K562 (cell line): ENCODE data around the gene HNF4A. TPM values are rescaled to one million over a fixed set of nuclear protein-coding genes. Genes with fewer than 3 reads are reported as not detected.

ENCODE experiments used
- CBX1 ChIP-seq: sonication (generic); IDR thresholded peaks from 2 replicates; pipeline ENCODE4 v1.6.1; 2016; ENCODE audit warnings: antibody characterized with exemption, low read depth, mild to moderate bottlenecking
- CHD1 ChIP-seq: fragments of 200-600 bp; sonication (generic); IDR thresholded peaks from one replicate; pipeline ENCODE4 v1.6.1; 2012; ENCODE audit warnings: mild to moderate bottlenecking, moderate library complexity, low read length, inconsistent platforms
- ELF1 ChIP-seq: fragments of 200-800 bp; sonication (Bioruptor generic); IDR thresholded peaks from 2 replicates; pipeline ENCODE4 v1.6.1; 2016; ENCODE audit warnings: missing genetic modification characterization, missing compliant biosample characterization
- ETS1 ChIP-seq: conservative IDR thresholded peaks from 2 replicates; pipeline ENCODE4 v1.6.1; 2011; ENCODE audit warnings: low read depth, mild to moderate bottlenecking, low read length; ENCODE audit not compliant: control insufficient read depth
- FOXA3 ChIP-seq, 2 experiments: fragments of 450-650 bp in 1 of 2; sonication (generic) in 1 of 2; formaldehyde crosslinking; IDR thresholded peaks in 1 of 2; conservative IDR thresholded peaks in 1 of 2; 2 replicates each; pipeline versions ENCODE4 v1.4.0 to v1.8.0; 2020 to 2022; ENCODE audit warnings: mild to moderate bottlenecking in 2 of 2, missing genetic modification reagents in 1 of 2
- GABPA ChIP-seq: fragments of 200-800 bp; sonication (Bioruptor generic); conservative IDR thresholded peaks from 2 replicates; pipeline ENCODE4 v1.6.1; 2016; ENCODE audit warnings: low read depth, missing genetic modification characterization, missing compliant biosample characterization
- HMG20B ChIP-seq: fragments of 250-450 bp; sonication (Bioruptor Pico); IDR thresholded peaks from 2 replicates; pipeline ENCODE4 v1.5.0; 2021; ENCODE audit warnings: mild to moderate bottlenecking
- KDM5B ChIP-seq: fragments of 200-600 bp; sonication (generic); IDR thresholded peaks from 2 replicates; pipeline ENCODE4 v1.6.1; 2012; ENCODE audit warnings: low read depth, mild to moderate bottlenecking, moderate library complexity, low read length, control low read depth, inconsistent platforms; ENCODE audit not compliant: insufficient replicate concordance
- KLF16 ChIP-seq: IDR thresholded peaks from 2 replicates; pipeline ENCODE4 v1.6.1; 2016; ENCODE audit warnings: antibody characterized with exemption
- POLR2AphosphoS2 ChIP-seq: IDR thresholded peaks from 2 replicates; pipeline ENCODE4 v1.6.1; 2012; ENCODE audit warnings: low read length, improper control_type of control experiment
- RBM15 ChIP-seq: fragments of 200-400 bp; formaldehyde crosslinking; IDR thresholded peaks from 2 replicates; pipeline ENCODE4 v1.6.1; 2018; ENCODE audit warnings: mild to moderate bottlenecking, low read length, moderate library complexity; ENCODE audit not compliant: insufficient read depth
- SMARCE1 ChIP-seq: fragments of 450-650 bp; IDR thresholded peaks from 2 replicates; pipeline ENCODE4 v1.7.1; 2016; ENCODE audit warnings: mild to moderate bottlenecking
- SNIP1 ChIP-seq: fragments of 450-650 bp; IDR thresholded peaks from 2 replicates; pipeline ENCODE4 v1.7.1; 2017; ENCODE audit warnings: low read depth, mild to moderate bottlenecking
- TBL1XR1 ChIP-seq, 2 experiments: IDR thresholded peaks; 2 replicates each; pipeline ENCODE4 v1.6.1; 2012; ENCODE audit warnings: improper control_type of control experiment in 2 of 2, low read length in 2 of 2, mild to moderate bottlenecking in 1 of 2
- U2AF2 ChIP-seq: fragments of 200-400 bp; formaldehyde crosslinking; optimal IDR thresholded peaks from 2 replicates; pipeline ENCODE3; 2017; ENCODE audit warnings: low read depth, mild to moderate bottlenecking, low read length
- ZBTB43 ChIP-seq: sonication (generic); formaldehyde crosslinking; IDR thresholded peaks from 2 replicates; pipeline ENCODE4 v1.8.0; 2023; ENCODE audit warnings: mild to moderate bottlenecking, missing genetic modification reagents
- ZNF232 ChIP-seq: sonication (generic); formaldehyde crosslinking; IDR thresholded peaks from 2 replicates; pipeline ENCODE4 v1.8.0; 2022; ENCODE audit warnings: mild to moderate bottlenecking, missing genetic modification reagents
- ZNF384 ChIP-seq: IDR thresholded peaks from 2 replicates; pipeline ENCODE4 v1.6.1; 2012; ENCODE audit warnings: low read depth, low read length, improper control_type of control experiment
- polyA plus RNA-seq, 8 experiments: library from polyadenylated mRNA; depleted of rRNA in 4 of 8; stranded (reverse) in 5 of 8; unstranded in 3 of 8; fragments of >200 nt; fragmentation: Nextera tagmentation in 2 of 8; fragmentation: Illumina TruSeq in 1 of 8; extraction: Ambion mirVana in 2 of 8; extraction: Trizol in 1 of 8; gene quantifications; 2 replicates each; pipeline versions ENCODE4 v1.2.1 to v1.2.3, GENCODE V29; 2011 to 2014; ENCODE audit warnings: inconsistent platforms in 1 of 8, missing spikeins in 1 of 8
- total RNA-seq, 7 experiments: library from RNA; depleted of rRNA in 6 of 7; stranded (reverse); fragments of >200 nt in 6 of 7; fragmentation: Illumina TruSeq in 2 of 7; extraction: Trizol in 2 of 7; gene quantifications; 2 replicates each; pipeline versions ENCODE4 v1.2.1 to v1.2.3, GENCODE V29; 2011 to 2021; ENCODE audit warnings: low replicate concordance in 1 of 7

The HNF4A gene
- total and polyA plus RNA-seq, 9 of the 15 experiments (the other 6 are each of a cell fraction or from before 2014, with no cell fraction given), result 0.03 to 0.27 (median 0.08) TPM; not detected in 5

GRCh38 chr20:44475694-44476560 is 120.4 kb downstream of the HNF4A start, which contains the start of gene TTPAL (continued):
- TF ChIP-seq ELF1 (tag) (no peak; the same call in none of the 2 replicates), GABPA (tag) (peak; percentile 96), POLR2AphosphoS2 (peak; percentile 84; the same call in 1 of the 2 replicates), ZNF232 (CRISPR knock-in tag) (peak; percentile 70; the same call in 1 of the 2 replicates), CBX1 (peak; percentile 64; the same call in 1 of the 2 replicates), CHD1 (peak; percentile 74), TBL1XR1 (IDR thresholded peaks at IDR 0.05; ENCODE audit: low read length in 2 of 2) (peak in 1 of 2 experiments; percentile 33; a peak in 1 of 4 replicates), ZNF384 (no peak), U2AF2 (no peak), ETS1 (peak; percentile 61; the same call in 1 of the 2 replicates), ZBTB43 (CRISPR knock-in tag) (no peak), SNIP1 (no peak), HMG20B (no peak; the same call in 1 of the 2 replicates), KLF16 (peak; percentile 45; the same call in 1 of the 2 replicates), RBM15 (no peak), FOXA3 (CRISPR knock-in tag; conservative IDR thresholded peaks at IDR 0.05 in 1 of 2, IDR thresholded peaks at IDR 0.05 in 1 of 2) (peak in 1 of 2 experiments; percentile 97; a peak in 2 of 4 replicates), SMARCE1 (peak; percentile 57; the same call in 1 of the 2 replicates), KDM5B (peak; percentile 98)
